Measurements from ENCODE around the gene ZNF212.

The ZNF212 gene

GRCh38 chr7:149253665-149254064 lies 14.2 kb downstream of the ZNF212 start:
- TF ChIP-seq, protein P1, sequence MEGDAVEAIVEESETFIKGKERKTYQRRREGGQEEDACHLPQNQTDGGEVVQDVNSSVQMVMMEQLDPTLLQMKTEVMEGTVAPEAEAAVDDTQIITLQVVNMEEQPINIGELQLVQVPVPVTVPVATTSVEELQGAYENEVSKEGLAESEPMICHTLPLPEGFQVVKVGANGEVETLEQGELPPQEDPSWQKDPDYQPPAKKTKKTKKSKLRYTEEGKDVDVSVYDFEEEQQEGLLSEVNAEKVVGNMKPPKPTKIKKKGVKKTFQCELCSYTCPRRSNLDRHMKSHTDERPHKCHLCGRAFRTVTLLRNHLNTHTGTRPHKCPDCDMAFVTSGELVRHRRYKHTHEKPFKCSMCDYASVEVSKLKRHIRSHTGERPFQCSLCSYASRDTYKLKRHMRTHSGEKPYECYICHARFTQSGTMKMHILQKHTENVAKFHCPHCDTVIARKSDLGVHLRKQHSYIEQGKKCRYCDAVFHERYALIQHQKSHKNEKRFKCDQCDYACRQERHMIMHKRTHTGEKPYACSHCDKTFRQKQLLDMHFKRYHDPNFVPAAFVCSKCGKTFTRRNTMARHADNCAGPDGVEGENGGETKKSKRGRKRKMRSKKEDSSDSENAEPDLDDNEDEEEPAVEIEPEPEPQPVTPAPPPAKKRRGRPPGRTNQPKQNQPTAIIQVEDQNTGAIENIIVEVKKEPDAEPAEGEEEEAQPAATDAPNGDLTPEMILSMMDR (IDR thresholded peaks at IDR 0.05; ENCODE audit: unreplicated experiment in 3 of 3): no peak
- H3K4me3 Mint-ChIP-seq: no peak overlapping the region
- no peaks in the 10 kb centered on the region for H3K4me1 Mint-ChIP-seq
- no peak overlapping the region for H3K27ac Mint-ChIP-seq
- H3K36me3 Mint-ChIP-seq (ENCODE audit: low read depth): peaks cover 42% of the 10 kb centered on the region
- no peaks in the 10 kb centered on the region for H3K9me3 Mint-ChIP-seq
- no peaks in the 10 kb centered on the region for H3K27me3 Mint-ChIP-seq (ENCODE audit: low read depth)

- Mint-ChIP-seq H3K4me1 (no peaks in the 10 kb centered on the region), H3K27me3 (ENCODE audit: low read depth) (no peaks in the 10 kb centered on the region), H3K36me3 (ENCODE audit: low read depth) (peaks cover 42% of the 10 kb centered on the region), H3K4me3 (no peak overlapping the region), H3K27ac (no peak overlapping the region), H3K9me3 (no peaks in the 10 kb centered on the region)
- TF ChIP-seq, protein P1 (IDR thresholded peaks at IDR 0.05; ENCODE audit: unreplicated experiment in 3 of 3): no peak
These were observed 14.9 kb downstream of the ZNF212 start for GRCh38 chr7:149254181-149254858.

DNA sequence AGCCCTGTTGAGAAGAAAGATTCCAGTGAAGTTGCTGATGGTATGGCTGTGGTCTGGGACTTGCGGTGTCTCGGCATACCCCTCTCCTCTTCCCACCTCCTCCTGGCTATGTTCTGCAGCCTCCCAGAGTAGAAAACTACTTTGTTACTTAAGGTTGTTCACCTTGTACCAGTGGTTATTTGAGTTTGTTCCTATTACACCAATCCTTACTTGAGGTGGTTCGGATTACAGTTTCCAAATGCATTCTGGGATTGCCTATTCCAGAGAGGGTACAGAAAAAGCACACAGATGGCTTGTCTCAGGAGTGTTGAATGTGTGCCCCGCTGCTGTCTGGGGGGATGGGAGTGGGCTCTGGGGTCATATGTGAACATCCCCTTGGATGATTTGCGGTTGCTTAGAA lies 15.7 kb downstream of the ZNF212 start:
- Mint-ChIP-seq H3K27ac (no peak overlapping the region), H3K4me3 (no peak overlapping the region), H3K4me1 (no peaks in the 10 kb centered on the region), H3K36me3 (ENCODE audit: low read depth) (peaks cover 41% of the 10 kb centered on the region), H3K9me3 (no peaks in the 10 kb centered on the region), H3K27me3 (ENCODE audit: low read depth) (no peaks in the 10 kb centered on the region)
- TF ChIP-seq, protein P1 (IDR thresholded peaks at IDR 0.05; ENCODE audit: unreplicated experiment in 3 of 3): no peak

DNA sequence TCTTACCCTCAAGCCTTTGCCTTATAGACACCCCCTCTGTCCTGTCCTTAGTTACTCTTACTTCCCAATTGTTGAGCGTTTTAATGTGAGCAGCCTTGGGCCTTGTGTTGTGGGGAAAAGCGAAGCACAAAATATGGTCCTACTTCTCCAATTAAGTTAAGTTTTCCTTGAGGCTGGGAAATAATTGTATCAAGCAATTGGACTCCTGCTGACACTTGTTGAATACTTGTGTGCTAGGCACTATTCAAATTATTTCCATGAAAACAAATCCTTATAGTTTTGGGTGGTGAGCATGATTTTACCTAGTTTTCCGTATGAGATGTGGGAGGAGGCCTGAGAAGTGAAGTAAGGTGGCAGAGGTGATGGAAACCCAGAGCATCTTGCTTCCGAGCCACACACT lies 17.1 kb downstream of the ZNF212 start:
- H3K36me3 Mint-ChIP-seq (ENCODE audit: low read depth): peaks cover 34% of the 10 kb centered on the region
- TF ChIP-seq, protein P1 (IDR thresholded peaks at IDR 0.05; ENCODE audit: unreplicated experiment in 3 of 3): no peak
- H3K4me1 Mint-ChIP-seq: no peaks in the 10 kb centered on the region
- H3K27ac Mint-ChIP-seq: no peak overlapping the region
- H3K9me3 Mint-ChIP-seq: no peaks in the 10 kb centered on the region
- H3K4me3 Mint-ChIP-seq: no peak overlapping the region
- H3K27me3 Mint-ChIP-seq (ENCODE audit: low read depth): no peaks in the 10 kb centered on the region

GRCh38 chr7:149257146-149257545 lies 17.7 kb downstream of the ZNF212 start:
- Mint-ChIP-seq H3K9me3 (no peaks in the 10 kb centered on the region), H3K4me3 (no peak overlapping the region), H3K4me1 (no peaks in the 10 kb centered on the region), H3K36me3 (ENCODE audit: low read depth) (peaks cover 29% of the 10 kb centered on the region), H3K27me3 (ENCODE audit: low read depth) (no peaks in the 10 kb centered on the region), H3K27ac (no peak overlapping the region)
- TF ChIP-seq, protein P1 (IDR thresholded peaks at IDR 0.05; ENCODE audit: unreplicated experiment in 3 of 3): no peak

DNA sequence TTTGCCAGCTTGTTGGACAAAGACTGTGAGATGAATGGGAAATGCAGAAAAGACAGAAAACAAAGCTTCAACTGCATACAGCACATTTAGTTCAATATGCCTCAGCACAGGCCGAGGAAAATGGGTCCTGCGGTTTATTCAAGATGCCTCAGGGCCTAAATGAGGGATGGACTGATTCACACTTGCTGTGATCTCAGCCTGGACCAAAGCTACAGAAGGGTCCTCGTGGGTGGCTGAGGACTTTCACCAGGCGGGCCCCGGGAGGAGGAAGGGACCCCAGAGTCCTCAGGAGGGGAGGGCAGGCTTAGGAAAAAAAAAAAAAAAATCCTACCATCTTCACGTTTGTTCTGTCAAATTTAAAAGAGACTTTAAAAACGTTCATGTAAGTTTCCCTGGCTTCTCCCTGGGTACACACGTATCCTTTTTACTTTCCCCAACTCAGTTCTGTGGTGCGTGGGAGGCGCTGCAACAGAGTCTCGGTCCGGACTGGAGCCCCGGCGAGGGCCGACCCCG lies 21.9 kb downstream of the ZNF212 start:
- H3K9me3 Mint-ChIP-seq: no peaks in the 10 kb centered on the region
- H3K27me3 Mint-ChIP-seq (ENCODE audit: low read depth): no peaks in the 10 kb centered on the region
- H3K4me3 Mint-ChIP-seq: peak overlapping the region; percentile 88 to 90 (median 89)
- TF ChIP-seq, protein P1 (IDR thresholded peaks at IDR 0.05; ENCODE audit: unreplicated experiment in 3 of 3): no peak
- H3K4me1 Mint-ChIP-seq: peaks cover 7% of the 10 kb centered on the region
- peak overlapping the region; percentile 92 to 97 (median 94) for H3K27ac Mint-ChIP-seq
- H3K36me3 Mint-ChIP-seq (ENCODE audit: low read depth): peaks cover 18% of the 10 kb centered on the region

Measured in nephron (organoid).